Esophagus muscularis mucosa (tissue), 4 donors: ENCODE measurements around the gene CPLX1. TPM values are rescaled to one million over a fixed set of nuclear protein-coding genes. Genes with fewer than 3 reads are reported as not detected.

Source experiments
- DNase-seq: peaks from one replicate; pipeline ENCODE4 v3.0.0-alpha.2; 2017; ENCODE audit errors: extremely low spot score
- H3K27ac ChIP-seq, 4 donors: fragments of 200-600 bp; sonication (generic); replicated peaks in 1 of 4; 1 replicate in 3 of 4; 2 replicates in 1 of 4; pipeline ENCODE4 v1.5.1; 2016 to 2019; ENCODE audit warnings: mild to moderate bottlenecking in 1 of 4
- H3K27me3 ChIP-seq, 4 donors: fragments of 200-600 bp; sonication (generic); one replicate each; pipeline versions ENCODE4 v1.5.1 to v1.6.0; 2016 to 2019
- H3K36me3 ChIP-seq, 4 donors: fragments of 200-600 bp; sonication (generic); one replicate each; pipeline ENCODE4 v1.5.1; 2016 to 2019
- H3K4me1 ChIP-seq, 4 donors: fragments of 200-600 bp; sonication (generic); one replicate each; pipeline ENCODE4 v1.5.1; 2016 to 2019
- H3K4me3 ChIP-seq, 4 donors: fragments of 200-600 bp; sonication (generic); 1 replicate in 2 of 4; 2 replicates in 2 of 4; pipeline ENCODE4 v1.5.1; 2016 to 2019; ENCODE audit warnings: mild to moderate bottlenecking in 4 of 4, moderate library complexity in 1 of 4
- H3K9me3 ChIP-seq, 4 donors: fragments of 200-600 bp; sonication (generic); 1 replicate in 3 of 4; 2 replicates in 1 of 4; pipeline ENCODE4 v1.5.1; 2016 to 2019
- EP300 ChIP-seq: sonication (generic); formaldehyde crosslinking; IDR thresholded peaks from one replicate; pipeline ENCODE4 v1.6.1; 2017; ENCODE audit warnings: antibody characterized with exemption
- POLR2A ChIP-seq: fragments of 450-650 bp; IDR thresholded peaks from one replicate; pipeline ENCODE4 v1.6.1; 2017; ENCODE audit warnings: antibody characterized with exemption, moderate library complexity, mild to moderate bottlenecking, low read depth
- POLR2AphosphoS5 ChIP-seq, 2 donors: sonication (generic); formaldehyde crosslinking; IDR thresholded peaks; one replicate each; pipeline ENCODE4 v1.6.1; 2017; ENCODE audit warnings: antibody characterized with exemption in 2 of 2
- WGBS: methylation state at CpG from one replicate; pipeline ENCODE4 v1.1.5; 2018; 5-methylcytosine and 5-hydroxymethylcytosine counted together
- intact Hi-C: fragments of 100-400 bp; cut with DNase I; formaldehyde crosslinking; loops from one replicate; pipeline ENCODE4 v1.15.1; 2023
- total RNA-seq, 4 donors: library from RNA; depleted of rRNA; stranded (reverse); fragments of >200 nt; gene quantifications; one replicate each; pipeline versions ENCODE4 v1.1.0 to v1.2.1, GENCODE V29; 2016
- TF ChIP-seq, protein P1 (sequence below), 3 experiments: fragments of 200-600 bp in 2 of 3; fragments of 450-650 bp in 1 of 3; sonication (generic) in 2 of 3; IDR thresholded peaks; one replicate each; pipeline ENCODE4 v1.5.1; 2017 to 2019; ENCODE audit warnings: antibody characterized with exemption in 3 of 3, mild to moderate bottlenecking in 2 of 3, moderate library complexity in 1 of 3

The CPLX1 gene
- total RNA-seq, 4 donors from 2014 or later = 1.1 to 1.6 (median 1.3) TPM

DNA sequence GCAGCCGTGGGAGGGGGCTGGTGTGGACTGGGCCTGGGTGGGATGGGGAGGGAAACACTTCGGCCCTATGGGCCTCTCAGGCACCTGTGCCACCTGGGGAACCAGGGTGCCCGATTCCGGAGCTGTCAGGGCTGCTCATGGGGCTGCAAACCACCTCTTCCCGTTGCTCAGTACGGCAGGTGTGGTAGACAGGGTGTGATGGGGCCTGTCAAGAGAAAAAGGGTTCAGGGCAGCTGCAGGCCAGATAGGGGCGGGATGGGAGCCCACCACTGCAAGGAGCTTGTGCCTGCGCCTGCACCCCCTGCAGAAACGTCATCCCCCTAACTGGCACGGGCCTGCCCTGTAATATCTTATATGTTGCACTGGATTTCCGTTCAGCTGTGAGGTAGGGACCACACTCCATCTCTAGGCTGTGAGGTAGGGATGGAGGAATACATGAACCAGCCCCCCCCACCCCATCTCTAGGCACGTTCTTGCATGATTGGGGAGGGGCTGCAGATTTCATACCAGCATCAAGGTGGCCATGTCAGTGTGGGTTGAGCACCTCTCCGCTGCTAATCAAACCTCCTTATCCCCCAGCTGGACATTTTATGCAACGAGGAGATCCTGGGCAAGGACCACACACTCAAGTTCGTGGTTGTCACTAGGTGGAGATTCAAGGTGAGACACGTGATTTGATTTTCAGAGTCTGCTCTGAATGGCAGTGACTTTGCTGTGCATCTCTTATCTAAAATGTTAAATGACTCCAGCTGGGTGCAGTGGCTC, 61.3 kb downstream of the CPLX1 start:
- TF ChIP-seq POLR2AphosphoS5 (IDR thresholded peaks at IDR 0.05) = no peak
- no peak for TF ChIP-seq EP300
- Histone ChIP-seq H3K4me1 (peaks cover 0 to 13% (median 1%) of the 10 kb centered on the region in 4 donors), H3K4me3 (no peak overlapping the region), H3K36me3 (peaks cover 21 to 92% (median 83%) of the 10 kb centered on the region in 4 donors), H3K9me3 (peaks cover 0 to 5% (median 0%) of the 10 kb centered on the region in 4 donors), H3K27me3 (no peaks in the 10 kb centered on the region), H3K27ac (no peak overlapping the region)
- DNase-seq = no peak
- intact Hi-C loops = no loop called here
- WGBS = 92% methylated on average over 14 of the region's 16 CpGs

GRCh38 chr4:763922-764321, 62.0 kb downstream of the CPLX1 start:
- Histone ChIP-seq H3K36me3 (peaks cover 21 to 85% (median 77%) of the 10 kb centered on the region in 4 donors), H3K9me3 (peaks cover 0 to 5% (median 0%) of the 10 kb centered on the region in 4 donors), H3K27me3 (no peaks in the 10 kb centered on the region), H3K4me3 (no peak overlapping the region), H3K4me1 (peaks cover 0 to 10% (median 0%) of the 10 kb centered on the region in 4 donors), H3K27ac (no peak overlapping the region)
- no peak for DNase-seq
- TF ChIP-seq POLR2AphosphoS5 (IDR thresholded peaks at IDR 0.05) = no peak
- TF ChIP-seq EP300 = no peak
- no peak for TF ChIP-seq POLR2A
- TF ChIP-seq, protein P1, sequence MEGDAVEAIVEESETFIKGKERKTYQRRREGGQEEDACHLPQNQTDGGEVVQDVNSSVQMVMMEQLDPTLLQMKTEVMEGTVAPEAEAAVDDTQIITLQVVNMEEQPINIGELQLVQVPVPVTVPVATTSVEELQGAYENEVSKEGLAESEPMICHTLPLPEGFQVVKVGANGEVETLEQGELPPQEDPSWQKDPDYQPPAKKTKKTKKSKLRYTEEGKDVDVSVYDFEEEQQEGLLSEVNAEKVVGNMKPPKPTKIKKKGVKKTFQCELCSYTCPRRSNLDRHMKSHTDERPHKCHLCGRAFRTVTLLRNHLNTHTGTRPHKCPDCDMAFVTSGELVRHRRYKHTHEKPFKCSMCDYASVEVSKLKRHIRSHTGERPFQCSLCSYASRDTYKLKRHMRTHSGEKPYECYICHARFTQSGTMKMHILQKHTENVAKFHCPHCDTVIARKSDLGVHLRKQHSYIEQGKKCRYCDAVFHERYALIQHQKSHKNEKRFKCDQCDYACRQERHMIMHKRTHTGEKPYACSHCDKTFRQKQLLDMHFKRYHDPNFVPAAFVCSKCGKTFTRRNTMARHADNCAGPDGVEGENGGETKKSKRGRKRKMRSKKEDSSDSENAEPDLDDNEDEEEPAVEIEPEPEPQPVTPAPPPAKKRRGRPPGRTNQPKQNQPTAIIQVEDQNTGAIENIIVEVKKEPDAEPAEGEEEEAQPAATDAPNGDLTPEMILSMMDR (IDR thresholded peaks at IDR 0.05) = no peak
- 90% methylated on average over 11 of the region's 11 CpGs for WGBS
- intact Hi-C loops = no loop called here

- no peak for DNase-seq
- Histone ChIP-seq H3K27me3 (no peaks in the 10 kb centered on the region), H3K9me3 (peaks cover 0 to 5% (median 0%) of the 10 kb centered on the region in 4 donors), H3K36me3 (peaks cover 21 to 81% (median 74%) of the 10 kb centered on the region in 4 donors), H3K4me3 (no peak overlapping the region), H3K27ac (no peak overlapping the region), H3K4me1 (peaks cover 0 to 10% (median 0%) of the 10 kb centered on the region in 4 donors)
- intact Hi-C loops = no loop called here
- TF ChIP-seq POLR2A (no peak), EP300 (no peak), POLR2AphosphoS5 (IDR thresholded peaks at IDR 0.05) (no peak)
- TF ChIP-seq, protein P1 (IDR thresholded peaks at IDR 0.05) = no peak
- 93% methylated on average over 23 of the region's 23 CpGs for WGBS
Observed at GRCh38 chr4:763191-763810, 62.6 kb downstream of the CPLX1 start.

GRCh38 chr4:762211-763190, 63.4 kb downstream of the CPLX1 start:
- intact Hi-C loops = no loop called here
- Histone ChIP-seq H3K27ac (no peak overlapping the region), H3K9me3 (peaks cover 0 to 5% (median 0%) of the 10 kb centered on the region in 4 donors), H3K36me3 (peaks cover 21 to 79% (median 73%) of the 10 kb centered on the region in 4 donors), H3K4me1 (peaks cover 0 to 10% (median 0%) of the 10 kb centered on the region in 4 donors), H3K4me3 (no peak overlapping the region), H3K27me3 (no peaks in the 10 kb centered on the region)
- TF ChIP-seq, protein P1 (IDR thresholded peaks at IDR 0.05) = no peak
- TF ChIP-seq EP300 (no peak), POLR2AphosphoS5 (IDR thresholded peaks at IDR 0.05) (no peak), POLR2A (no peak)
- 91% methylated on average over 24 of the region's 24 CpGs for WGBS
- DNase-seq = no peak
